ENCODE data around the gene GATA1. TPM values are rescaled to one million over a fixed set of nuclear protein-coding genes. Genes with fewer than 3 reads are reported as not detected.
"Not testable (repeated sequence)": the region's sequence is repeated elsewhere in the genome, so short reads cannot be mapped to it uniquely, and the experiment has no call there.

The GATA1 gene
- total RNA-seq, 1 experiment from 2014 or later = not detected

DNA sequence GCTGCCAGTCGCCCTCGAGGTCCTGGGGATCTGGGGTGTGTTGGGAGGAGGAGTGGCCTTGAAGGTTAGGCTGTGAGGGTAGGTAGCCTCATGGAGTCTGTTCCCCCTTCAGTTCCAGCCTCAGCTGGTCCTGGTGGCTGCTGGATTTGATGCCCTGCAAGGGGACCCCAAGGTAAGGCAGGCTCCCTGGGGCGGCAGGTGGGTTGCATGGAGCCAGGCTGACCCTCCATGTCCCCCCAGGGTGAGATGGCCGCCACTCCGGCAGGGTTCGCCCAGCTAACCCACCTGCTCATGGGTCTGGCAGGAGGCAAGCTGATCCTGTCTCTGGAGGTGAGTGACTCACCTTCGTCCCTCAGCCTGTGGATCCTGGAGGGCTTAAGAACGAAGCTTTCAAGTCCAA, 28.3 kb downstream of the GATA1 start:
- DNase-seq (ENCODE audit: low read depth) = no peak

- no peak for DNase-seq (ENCODE audit: low read depth)
Measured at GRCh38 chrX:48815266-48815665, 28.9 kb downstream of the GATA1 start.

GRCh38 chrX:48816014-48816810, 29.8 kb downstream of the GATA1 start:
- DNase-seq (ENCODE audit: low read depth) = no peak

DNA sequence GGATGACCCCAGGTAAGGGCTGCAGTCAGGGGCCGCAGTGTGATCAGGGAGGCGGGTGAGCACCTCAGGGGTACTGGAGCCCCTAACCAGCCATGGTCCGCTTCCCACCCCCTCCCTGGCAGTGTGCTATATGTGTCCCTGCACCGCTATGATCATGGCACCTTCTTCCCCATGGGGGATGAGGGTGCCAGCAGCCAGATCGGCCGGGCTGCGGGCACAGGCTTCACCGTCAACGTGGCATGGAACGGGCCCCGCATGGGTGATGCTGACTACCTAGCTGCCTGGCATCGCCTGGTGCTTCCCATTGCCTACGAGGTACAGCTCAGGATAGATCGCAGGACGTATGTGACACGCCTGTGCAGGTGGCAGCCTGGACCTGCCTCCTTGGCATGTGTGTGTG, 31.7 kb downstream of the GATA1 start:
- DNase-seq (ENCODE audit: low read depth) = no peak

GRCh38 chrX:48818866-48819265, 32.5 kb downstream of the GATA1 start:
- DNase-seq (ENCODE audit: low read depth) = no peak

- not testable (repeated sequence) for DNase-seq (ENCODE audit: low read depth)
Measured at GRCh38 chrX:48819394-48819793, 33.0 kb downstream of the GATA1 start.

- DNase-seq (ENCODE audit: low read depth) = no peak
Measured at GRCh38 chrX:48823053-48823452, 36.7 kb downstream of the GATA1 start.

DNA sequence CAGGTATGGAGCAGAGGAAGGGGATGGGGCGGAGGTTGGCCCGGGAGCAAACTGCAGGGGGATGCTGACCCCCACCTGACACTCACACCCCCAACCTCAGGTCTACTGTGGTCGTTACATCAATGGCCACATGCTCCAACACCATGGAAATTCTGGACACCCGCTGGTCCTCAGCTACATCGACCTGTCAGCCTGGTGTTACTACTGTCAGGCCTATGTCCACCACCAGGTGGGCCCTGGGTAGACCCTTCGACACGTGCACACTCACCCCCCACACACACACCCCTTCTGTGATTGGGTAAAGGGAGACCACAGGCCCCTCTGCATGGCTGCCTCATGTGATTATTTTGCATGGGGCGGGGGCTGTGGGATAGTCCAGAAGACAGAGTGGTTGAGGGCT, 37.7 kb downstream of the GATA1 start:
- no peak for DNase-seq (ENCODE audit: low read depth)

DNA sequence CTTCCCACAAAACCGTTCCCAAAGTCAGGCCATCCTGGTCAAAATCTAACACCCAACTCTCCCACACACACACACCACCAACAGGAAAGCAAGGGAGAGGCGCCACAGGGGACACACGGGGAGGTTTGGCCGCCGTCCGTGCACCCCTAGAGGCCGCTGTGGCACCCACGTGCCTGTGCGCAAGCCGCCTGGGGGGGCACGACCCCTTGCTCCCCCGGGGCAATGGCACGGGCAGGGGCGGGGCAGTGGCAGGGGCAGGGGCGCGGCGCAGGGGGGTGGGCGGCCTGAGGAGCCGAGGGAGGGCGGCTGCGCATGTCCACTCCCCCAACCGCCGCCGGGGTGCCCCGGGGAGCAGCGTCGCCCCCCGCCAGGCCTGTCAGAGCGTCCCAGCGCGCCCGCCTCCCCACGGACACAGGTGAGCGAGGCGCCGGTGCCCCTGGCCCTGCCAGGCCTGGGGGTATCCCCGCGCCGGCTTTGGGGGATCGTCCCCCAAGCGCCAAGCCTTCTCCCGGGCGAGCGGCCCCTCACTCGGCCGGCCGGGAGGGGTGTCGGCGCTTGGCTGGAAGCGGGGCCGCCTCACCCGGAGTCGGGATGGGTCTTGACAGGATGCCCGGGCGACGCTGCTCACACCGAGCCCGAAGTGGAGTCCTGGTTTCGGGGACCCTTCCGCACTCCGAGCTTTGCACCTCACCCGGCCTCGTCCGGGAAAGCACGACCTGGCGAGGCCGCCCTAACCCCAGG, 39.9 kb downstream of the GATA1 start, which contains the start of gene ERAS:
ERAS (plus strand) TSS at position 379 of the 741 bp plus-strand sequence. CDS start 2,611 bp downstream, outside the sequence.
- DNase-seq (ENCODE audit: low read depth) = no peak

- DNase-seq (ENCODE audit: low read depth) = no peak
Measured at GRCh38 chrX:48826876-48827653, 40.7 kb downstream of the GATA1 start.

GRCh38 chrX:48827654-48827968, 41.2 kb downstream of the GATA1 start:
- no peak for DNase-seq (ENCODE audit: low read depth)

- DNase-seq (ENCODE audit: low read depth) = no peak
Measured at GRCh38 chrX:48829016-48829735, 42.8 kb downstream of the GATA1 start.

DNA sequence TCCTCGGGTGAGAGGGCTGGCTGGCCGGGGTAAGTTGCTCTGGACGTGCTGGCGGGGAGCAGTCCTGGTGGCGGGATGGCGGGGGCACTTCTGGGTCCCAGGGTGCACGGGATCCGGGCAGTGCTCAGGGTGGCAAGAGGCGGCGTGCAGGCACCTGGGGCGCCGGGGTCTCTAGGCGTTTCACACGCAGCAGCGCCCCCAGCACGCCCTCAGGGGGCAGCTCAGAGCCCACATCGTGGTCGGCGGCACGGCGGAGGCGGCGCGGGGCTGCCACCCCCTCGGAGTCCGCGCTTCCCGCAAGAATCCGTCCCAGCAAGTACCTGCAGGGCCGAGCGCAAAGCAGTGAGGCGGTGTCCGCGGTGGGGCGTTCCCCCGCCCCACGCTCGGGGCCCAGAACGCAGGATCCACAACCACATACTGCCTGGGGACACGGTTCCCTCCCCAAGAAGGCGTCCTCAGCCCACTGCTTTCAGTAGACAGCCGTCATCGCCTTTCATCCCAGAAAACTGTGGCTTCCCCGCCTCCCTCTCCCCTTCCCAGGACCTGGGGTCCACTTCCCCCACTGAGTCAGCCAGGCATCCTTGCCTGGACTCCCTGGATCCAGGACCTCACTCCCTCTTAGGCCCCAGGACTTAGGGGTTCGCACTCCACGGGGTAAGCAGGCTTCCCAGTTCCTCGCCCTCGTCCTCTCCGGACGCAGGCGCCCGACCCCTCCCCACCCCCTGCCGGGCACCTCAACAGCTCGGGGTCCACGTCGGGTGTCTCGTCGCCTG, 44.9 kb downstream of the GATA1 start:
- DNase-seq (ENCODE audit: low read depth) = no peak

GRCh38 chrX:48831909-48832291, 45.5 kb downstream of the GATA1 start:
- DNase-seq (ENCODE audit: low read depth) = no peak

DNA sequence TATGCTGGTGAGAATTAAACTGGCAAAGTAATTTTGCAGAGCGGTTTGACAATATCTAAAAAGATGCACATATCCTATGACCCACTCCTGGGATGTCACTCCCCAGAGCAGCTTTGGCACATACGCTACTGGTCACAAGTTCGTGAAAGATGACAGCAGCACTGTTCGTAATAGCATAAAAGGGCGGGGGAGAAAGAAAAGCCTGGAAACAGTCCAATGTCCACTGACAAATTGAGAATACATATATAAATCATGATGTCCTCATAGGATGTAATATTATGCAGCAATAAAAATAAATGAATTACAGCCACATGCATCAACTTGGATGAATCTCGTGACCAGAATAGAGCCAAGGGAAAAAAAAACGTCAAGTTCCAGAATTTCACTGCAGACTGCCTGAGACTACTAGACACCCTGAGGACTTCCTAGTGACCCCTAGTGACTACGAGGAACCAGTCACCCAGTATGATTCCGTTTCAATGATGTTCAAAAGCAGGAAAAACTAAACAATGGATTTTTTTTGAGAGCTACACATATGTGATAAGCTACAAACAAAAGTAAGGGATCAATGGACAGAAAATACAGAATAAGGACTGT, 47.2 kb downstream of the GATA1 start:
- DNase-seq (ENCODE audit: low read depth) = peak; percentile 7

DNA sequence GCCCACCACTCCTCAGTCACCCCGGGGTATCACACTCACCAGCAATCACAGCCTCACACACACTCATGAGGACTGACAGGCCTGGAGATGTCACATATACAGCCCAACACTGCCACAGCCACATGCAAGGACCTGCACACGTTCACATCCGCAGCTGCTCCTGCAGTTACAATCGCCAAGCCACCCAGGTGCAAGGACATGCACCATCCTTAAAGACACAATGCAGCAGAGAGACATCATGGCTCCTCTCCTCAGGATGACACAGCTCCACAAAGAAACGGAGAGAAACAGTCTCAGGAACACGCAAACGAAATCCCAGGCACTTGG, 48.0 kb downstream of the GATA1 start:
- DNase-seq (ENCODE audit: low read depth) = no peak

DNA sequence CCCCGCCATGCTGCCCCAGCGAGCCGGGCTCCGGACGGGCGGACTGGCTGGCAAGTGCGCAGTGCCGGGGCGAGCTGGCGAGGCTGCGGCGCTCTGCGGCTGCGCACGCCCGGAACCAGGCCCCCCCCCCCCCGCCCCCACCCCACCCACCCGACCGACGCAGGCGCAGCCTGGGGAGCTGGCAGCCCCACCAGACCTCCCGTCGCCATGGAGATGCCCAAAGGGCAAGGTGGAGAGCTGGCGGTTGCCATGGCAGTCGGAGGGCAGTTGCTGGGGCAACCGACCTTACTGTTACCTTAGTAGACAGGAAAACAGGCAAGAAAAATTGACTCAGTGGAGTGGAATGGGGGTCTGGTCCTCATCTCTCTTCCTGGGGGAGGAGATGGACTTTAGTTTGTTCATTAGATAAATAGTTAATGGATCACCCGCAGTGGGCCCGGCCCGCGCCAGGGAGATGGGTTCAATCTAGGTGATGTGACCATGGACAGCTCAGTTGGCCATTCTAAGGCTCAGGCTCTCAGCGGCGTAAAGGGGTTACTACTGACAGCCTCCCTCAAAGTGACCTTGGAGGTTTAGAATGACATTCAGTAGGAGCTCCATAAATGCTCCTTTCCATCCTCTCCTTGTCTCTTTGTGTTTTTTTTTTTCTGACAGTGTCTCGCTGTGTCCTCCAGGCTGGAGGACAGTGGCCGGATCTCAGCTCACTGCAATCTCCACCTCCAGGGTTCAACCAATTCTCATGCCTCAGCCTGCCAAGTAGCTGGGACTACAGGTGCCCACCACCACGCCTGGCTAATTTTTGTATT, 49.3 kb downstream of the GATA1 start, which contains the start of gene PCSK1N:
PCSK1N (minus strand) TSS at position 87 of the 806 bp plus-strand sequence; CDS start at position 9, 78 bp downstream.
- DNase-seq (ENCODE audit: low read depth) = peak; percentile 21

DNA sequence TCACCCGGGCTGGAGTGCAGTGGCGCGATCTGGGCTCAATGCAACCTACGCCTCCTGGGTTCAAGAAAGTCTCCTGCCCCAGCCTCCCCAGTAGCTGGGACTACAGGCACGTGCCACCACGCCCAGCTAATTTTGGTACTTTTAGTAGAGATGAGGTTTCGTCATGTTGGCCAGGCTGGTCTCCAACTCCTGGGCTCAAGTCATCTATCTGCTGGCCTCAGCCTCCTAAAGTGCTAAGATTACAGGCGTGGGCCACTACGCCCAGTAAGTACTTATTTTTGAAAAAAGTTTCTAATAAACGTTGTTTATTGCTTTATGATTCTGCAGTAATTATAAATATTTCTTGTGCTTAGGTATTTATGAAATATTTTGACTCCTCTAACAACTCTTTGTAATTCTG, 53.3 kb downstream of the GATA1 start:
- no peak for DNase-seq (ENCODE audit: low read depth)
